NCI-H1092 treated with DMSO at 0.1 percent for 48 hours (cell line): Measurements from ENCODE around the gene DIP2A.
"Not testable (repeated sequence)": the region's sequence is repeated elsewhere in the genome, so short reads cannot be mapped to it uniquely, and the experiment has no call there.

Experiments used
- DNase-seq: peaks from one replicate; lab custom pipeline; 2025; lab: John Stamatoyannopoulos, UW

The DIP2A gene

DNA sequence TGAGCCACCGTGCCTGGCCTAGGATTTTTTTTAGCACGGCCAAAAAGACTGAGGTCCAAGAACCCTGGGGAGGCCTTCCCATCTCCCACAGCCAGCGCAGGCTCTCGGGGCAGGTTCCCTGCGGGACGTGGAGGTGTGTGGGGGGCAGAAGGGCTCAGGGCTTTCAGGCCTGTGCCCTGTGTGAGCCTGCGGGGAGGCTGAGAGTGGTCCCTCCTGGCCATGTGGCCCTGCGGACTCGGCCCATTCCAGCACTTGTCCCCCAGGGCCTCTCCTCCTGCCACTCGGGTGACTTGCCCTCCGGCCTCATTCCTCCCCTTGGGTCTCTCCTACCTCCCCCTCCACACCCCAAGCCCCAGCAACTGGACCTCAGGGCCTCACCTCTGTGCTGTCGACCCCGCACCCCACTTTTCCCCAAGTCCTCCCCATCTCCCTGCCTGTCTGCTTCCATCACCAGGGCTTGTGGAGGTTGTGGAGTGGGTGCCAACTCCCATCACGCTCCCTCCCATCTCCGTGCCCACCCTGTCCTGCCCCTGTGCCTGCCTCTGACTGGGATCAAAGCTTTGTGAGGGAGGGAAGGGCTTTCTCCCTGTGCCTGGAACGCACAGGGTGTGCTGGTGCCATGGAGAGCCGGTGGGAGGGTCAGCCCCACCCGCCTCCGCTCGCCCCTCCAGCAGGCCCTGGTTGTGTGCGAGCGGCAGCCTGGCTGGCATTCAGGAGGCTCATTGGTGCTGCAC lies 32.2 kb upstream of the DIP2A start:
- no peak for DNase-seq

DNA sequence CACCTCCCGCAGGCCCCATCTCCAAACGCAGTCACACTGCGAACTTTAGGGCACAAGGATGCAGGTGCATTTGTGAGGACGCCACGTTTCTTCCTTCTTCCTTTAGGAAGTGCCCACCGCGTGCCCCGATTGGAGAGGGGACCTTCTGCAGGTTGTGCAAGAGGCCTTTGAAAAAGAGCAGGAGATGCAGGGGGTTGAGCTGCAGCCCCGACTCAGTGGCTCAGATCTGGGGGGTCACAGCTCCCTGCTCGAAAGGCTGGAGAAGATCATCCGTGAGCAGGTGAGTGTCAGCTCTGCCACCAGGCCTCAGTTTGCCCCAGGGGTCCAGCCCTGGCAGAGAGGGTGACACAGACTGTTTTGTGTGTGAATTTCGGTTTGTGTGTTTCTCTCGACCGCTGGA lies 31.2 kb upstream of the DIP2A start:
- DNase-seq: no peak

DNA sequence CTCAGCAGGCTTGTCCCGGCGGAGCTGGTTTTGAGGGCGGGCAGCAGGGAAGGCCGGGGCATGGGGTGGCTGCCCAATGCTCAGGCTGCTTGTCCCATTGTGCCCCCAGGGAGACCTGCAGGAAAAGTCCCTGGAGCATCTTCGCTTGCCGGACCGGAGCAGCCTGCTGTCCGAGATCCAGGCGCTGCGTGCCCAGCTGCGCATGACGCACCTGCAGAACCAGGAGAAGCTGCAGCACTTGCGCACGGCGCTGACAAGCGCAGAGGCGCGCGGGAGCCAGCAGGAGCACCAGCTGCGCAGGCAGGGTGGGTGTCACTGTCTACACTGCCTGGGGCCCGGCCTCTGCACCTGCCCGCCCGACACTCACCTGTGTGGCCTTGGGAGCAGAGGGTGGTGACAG lies 30.4 kb upstream of the DIP2A start:
- DNase-seq: no peak

DNA sequence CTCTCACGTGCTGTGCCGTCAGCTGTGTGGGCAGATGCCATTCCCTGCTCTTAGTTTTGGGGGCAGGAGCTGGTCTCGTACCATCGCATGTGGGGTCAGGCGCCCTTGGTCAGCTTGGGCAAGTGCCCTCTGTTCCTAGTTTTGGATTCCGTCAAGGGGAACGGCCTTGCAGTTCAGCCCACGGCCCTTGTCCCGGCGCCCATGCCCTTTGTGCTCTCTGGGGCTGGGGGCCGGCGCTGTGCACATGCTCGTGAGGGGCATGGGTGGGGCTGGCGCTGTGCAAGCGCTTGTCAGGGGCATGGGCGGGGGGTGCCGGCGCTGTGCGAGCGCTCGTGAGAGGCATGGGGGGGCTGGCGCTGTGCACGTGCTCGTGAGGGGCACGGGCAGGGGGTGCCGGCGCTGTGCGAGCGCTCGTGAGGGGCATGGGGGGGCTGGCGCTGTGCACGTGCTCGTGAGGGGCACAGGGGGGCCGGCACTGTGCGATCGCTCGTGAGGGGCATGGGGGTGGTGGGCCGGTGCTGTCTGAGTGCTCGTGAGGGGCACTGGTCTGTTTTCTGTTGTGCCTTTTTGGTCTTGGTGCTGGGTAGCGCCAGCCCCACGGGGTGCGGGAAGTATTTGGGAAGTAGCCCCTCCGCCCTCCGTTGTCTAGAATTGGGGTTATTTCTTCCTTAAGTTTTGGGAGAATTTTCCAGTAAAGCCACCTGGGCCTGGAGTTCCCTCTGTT lies 29.5 kb upstream of the DIP2A start:
- no peak for DNase-seq

DNA sequence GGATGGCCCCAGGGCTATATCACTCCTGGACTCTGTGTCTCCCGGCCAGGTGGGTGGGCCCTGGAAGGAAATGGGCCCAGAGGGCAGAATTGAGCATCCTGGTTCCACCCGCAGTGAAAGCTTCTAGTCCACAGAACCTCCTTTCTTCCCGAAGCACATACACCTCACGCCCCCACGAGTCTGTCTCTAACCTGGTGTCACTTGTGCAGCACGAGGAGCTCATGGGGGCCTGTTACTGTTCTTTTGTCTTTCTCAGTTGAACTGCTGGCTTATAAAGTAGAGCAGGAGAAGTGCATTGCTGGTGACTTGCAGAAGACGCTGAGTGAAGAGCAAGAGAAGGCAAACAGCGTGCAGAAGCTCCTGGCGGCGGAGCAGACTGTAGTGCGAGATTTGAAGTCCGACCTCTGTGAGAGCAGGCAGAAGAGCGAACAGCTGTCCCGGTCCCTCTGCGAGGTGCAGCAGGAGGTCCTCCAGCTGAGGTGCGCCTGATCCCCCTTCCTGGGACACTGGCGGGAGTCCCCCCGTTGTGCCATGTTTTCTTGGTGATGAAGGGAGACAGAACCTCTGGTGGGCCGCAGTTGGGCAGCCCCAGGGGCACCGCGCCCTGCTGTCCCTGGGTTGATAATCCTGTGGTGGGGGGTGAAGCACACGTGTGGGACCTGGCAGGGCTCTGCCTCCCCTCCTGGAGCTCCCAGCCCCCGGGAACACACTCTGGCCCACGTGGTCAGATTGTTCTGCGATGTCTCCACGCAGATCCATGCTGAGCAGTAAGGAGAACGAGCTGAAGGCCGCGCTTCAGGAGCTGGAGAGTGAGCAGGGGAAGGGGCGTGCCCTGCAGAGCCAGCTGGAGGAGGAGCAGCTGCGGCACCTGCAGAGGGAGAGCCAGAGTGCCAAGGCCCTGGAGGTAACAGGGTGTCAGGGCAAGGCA lies 28.7 kb upstream of the DIP2A start:
- DNase-seq: no peak

DNA sequence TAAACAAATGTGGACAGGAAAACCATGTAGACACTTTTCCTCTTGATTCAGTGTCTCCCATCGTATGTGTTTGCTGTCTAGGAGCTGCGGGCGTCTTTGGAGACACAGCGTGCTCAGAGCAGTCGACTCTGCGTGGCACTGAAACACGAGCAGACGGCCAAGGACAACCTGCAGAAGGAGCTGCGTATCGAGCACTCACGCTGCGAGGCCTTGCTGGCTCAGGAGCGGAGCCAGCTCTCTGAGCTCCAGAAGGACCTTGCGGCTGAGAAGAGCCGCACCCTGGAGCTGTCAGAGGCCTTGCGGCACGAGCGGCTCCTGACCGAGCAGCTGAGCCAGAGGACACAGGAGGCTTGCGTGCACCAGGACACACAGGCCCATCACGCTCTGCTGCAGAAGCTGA lies 27.2 kb upstream of the DIP2A start:
- DNase-seq: no peak

DNA sequence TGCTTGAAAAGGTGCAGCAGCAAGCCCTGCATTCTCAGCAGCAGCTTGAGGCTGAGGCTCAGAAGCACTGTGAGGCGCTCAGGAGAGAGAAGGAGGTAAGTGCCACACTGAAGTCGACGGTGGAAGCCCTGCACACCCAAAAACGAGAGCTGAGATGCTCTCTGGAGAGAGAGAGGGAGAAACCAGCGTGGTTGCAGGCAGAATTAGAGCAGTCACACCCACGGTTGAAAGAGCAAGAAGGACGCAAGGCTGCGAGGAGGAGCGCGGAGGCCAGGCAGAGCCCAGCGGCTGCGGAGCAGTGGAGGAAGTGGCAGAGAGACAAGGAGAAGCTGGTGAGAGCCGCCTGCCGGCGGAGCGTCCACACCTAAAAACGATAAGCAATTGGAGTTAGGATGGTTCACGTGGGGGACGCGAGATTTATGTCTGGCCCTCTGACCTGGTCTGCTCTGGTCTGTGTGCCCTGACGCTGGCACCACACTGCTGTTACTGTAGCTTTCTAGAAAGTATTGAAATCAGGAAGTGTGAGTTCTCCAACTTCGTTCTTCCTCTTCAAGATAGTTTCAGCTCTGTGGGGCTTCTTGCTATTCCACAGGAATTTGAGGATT lies 26.7 kb upstream of the DIP2A start:
- DNase-seq: no peak

DNA sequence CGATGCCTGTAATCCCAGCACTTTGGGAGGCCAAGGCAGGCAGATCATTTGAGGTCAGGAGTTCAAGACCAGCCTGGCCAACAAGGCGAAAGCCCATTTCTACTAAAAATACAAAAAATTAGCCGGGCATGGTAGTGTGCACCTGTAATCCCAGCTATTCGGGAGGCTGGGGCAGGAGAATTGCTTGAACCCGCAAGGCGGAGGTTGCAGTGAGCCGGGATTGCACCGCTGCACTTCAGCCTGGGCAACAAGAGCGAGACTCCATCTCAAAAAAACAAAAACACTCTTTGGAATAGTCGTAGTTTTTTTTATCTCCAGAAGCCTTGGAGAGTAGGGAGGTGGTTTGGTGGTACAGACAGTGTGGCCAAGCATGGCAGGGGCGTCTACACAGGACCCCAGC lies 25.6 kb upstream of the DIP2A start:
- DNase-seq: not testable (repeated sequence)

DNA sequence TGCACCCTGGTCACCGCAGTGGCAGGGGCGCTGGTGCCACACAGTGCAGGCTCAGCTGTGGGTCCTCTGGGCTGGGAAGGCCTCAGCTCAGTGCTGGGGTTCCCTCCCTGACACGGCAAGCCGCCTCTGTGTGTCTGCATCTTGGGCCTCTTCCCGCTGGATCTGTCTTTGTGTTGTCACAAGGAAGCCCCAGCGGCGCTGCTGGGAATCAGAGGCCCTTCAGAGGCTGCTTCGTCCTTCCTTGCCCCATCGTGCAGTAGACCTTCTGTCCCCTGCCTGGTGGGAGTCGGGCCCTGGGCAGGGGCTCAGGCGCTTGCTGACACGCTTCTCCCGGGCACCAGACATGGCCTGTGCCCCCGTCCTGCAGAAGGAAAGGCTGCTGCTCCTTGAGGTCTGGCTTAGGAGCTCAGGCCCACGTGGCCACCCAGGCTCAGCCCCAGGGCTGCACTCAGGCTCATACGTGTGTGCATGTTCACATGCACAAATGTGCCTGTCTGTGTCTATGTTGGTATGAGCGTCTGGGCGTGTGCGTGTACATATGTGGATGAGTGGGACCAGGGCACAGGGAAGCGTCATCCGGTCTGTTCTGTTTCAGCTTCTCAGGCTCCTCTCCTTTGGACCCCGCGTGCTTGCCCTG lies 24.3 kb upstream of the DIP2A start:
- DNase-seq: no peak

DNA sequence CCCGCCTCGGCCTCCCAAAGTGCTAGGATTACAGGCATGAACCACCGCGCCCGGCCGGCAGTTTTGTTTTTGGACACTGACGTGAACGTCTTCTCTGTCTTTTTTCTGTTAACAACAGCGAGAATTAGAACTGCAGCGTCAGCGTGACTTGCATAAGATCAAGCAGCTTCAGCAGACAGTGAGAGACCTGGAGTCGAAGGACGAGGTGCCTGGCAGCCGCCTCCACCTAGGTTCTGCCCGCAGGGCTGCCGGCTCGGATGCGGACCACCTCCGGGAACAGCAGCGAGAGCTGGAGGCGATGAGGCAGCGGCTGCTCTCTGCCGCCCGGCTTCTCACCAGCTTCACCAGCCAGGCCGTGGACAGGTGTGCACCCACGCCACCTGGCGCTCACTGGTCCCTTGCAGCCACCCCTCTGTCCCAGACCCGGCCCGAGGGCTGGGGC lies 22.9 kb upstream of the DIP2A start:
- DNase-seq: no peak

DNA sequence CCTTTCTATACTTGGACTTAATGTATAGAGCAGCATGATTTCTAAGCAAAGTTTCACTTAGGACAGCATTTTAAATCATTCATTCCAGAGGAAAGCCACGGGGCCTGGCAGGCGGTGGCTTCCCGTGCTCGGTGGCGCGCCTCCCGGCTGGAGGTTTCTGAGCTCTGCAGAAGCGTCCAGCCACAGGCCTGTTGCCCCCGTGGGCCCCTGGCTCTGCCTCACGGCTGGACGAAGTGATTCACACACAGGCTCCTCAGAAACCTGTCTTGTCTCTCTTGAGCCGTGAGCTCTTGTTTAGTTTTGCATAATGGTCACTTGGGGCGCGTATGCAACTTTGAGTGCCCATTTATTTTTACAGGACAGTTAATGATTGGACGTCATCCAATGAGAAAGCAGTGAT lies 22.1 kb upstream of the DIP2A start:
- no peak for DNase-seq

DNA sequence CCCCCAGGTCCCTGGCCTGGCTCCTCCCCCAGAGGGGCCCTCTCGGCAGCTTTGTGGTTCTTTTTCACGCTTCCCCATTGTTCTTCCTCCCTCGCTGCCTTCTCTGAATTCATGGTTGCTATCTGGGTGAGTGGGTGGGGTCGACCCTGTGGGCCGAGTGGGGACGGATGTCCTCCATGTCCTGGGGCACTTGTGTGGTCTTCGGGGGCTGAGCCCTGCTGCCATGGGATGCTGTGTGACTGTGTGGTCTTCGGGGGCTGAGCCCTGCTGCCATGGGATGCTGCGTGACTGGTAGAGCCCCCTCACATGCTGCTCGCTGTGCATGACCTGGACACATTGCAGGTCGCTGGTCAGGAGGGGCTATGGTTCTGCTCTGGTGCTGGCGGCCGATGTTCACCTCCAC lies 21.6 kb upstream of the DIP2A start:
- DNase-seq: no peak

DNA sequence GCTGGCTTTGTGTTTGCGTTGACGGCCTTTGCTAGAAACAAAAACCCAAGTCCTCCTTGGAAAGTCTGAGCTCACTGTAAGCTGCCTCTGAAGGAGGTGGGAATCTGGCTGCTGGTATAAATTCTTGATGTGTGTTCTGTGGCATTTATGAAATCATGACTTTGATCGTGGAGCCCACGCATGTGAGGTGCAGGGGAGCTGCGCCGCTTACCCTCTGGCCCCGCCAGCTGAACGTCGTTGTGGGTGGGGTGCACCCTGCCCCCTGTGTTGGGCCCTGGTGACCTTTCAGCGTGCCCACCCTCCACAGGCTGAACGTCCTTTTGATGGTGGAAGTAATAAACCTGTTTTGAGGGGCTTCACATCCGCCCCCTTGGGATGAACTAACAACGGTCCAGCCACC lies 21.2 kb upstream of the DIP2A start:
- no peak for DNase-seq

DNA sequence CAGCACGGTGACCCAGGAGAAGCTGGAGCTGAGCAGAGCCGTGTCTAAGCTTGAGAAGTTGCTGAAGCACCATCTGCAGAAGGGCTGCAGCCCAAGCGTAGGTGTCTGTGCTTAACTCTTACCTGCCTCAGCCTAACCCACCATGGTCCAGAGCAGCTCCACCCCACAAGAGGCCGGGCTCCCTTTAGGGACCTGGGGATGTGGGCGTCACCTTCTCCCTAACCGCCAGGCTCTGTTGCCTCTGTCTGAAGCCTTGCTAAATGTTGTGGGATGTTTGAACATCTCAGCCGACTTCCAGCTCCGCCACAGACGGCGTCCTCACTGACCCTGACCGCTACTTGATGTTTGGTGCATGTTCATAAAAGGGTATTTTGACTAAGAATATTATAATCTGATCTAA lies 20.4 kb upstream of the DIP2A start:
- DNase-seq: no peak

DNA sequence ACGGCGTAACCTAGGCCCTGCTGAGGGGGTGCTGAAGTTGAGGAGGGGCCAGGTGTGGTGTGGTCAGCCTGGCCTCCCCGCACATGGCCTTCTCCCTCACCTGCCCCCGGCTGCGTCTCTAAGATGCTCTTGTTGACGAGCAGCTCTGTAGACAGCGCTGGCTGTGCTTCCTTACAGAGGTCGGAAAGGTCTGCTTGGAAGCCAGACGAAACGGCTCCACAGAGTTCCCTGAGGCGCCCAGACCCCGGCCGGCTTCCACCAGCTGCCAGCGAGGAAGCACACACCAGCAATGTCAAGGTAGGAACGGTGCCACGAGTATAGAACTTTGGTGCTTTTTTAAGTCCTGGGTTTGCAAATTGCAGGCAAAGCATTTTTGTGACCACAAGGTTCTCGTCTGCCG lies 18.8 kb upstream of the DIP2A start:
- DNase-seq: no peak

DNA sequence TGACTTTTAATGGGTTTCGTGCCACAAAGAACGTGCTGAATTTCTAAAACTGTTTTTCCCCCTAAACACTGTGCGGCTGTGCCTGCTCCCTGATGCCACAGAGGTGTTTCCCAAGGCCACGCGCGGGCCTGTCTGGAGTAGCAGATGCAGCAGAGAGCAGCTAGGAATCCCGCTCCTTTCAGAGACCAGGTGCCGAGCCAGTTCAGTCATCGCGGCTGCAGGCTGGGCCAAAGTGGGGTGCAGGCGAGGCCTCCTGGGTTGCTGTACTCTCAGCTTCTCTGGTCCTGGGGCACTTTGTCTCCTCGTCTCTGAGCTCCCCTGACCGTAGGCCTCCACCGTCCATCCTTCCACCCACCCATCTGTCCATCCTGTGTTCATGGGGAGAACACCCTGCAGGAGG lies 17.4 kb upstream of the DIP2A start:
- DNase-seq: no peak

DNA sequence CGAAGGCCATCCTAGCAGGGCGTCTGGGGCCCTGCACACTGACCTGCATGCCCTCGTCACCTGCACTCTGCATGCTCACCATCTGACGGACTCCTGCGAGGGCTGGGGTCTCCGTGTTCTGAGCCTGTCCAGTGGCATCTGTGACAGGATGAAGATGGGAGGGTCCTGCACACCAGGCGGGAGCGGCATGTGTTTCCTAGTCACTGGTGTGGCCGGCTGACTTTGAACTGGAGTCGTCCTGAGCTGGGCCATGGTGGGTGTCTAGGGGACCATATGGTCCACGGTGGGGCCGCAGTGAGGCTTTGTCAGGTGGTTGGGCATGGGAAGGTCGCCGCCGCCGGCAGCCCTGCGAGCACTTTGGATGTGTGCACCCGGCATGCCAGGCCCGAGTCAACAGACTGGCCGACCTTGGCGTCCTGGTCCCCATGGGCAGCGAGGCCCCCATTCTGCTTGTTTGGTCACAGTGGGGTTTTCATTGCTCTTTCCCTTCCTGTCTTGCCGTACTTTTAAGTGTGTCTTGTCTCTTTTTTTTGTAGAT lies 16.7 kb upstream of the DIP2A start:
- no peak for DNase-seq

DNA sequence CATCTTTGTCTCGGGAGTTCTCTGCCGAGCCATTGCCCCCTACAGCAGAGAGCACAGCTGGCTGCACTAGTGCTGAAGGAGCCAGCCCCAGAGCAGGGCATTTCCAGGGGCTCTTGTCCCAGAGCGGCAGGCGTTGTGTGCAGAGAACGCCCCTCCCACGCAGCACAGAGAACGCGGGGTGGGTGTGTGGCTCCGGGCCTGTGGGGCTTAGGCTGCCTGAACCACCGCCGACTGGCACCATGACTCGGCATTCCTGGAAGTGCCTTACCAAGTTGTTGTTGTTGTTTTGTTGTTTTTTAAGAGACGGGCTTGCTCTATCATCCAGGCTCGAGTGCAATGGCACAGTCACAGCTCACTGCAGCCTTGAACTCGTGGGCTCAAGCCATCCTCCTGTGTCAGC lies 15.8 kb upstream of the DIP2A start:
- DNase-seq: no peak

DNA sequence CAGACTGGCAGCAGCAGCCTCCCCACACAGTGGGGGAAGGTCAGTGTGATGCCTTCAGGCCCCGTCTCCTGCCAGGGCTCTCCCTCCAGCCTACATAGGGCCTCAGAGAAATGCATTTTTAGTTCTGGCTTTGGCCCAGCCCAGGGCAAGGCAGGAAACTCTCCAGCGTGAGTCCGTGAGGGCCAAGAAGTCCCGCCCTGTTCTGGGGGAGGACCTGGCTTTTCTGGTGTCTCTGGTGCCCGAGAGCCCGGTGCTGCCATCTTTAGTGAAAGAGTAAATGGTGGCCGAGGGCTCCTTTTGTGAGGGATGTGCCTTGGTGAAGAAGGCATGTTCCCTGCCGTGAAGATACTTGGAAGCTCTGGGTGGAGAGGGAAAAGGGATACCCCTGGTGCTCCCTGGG lies 14.8 kb upstream of the DIP2A start:
- no peak for DNase-seq

DNA sequence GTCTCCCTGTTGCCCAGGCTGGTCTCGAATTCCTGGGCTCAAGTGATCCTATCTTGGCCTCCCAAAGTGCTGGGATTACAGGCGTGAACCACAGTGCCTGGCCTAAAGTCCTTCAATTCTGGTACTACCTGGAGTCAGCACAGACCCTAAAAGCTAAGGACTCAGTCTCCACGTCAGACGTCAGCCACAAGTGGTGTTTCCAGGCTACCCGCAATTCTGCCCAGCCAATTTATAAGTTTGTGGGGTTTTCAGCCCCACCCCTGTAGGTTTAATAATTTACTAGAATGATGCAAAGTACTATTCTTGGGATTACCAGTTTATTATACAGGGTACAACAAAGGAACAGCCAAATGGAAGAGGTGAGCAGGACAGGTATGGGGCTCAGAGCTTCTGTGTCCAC lies 10.6 kb upstream of the DIP2A start:
- DNase-seq: no peak

DNA sequence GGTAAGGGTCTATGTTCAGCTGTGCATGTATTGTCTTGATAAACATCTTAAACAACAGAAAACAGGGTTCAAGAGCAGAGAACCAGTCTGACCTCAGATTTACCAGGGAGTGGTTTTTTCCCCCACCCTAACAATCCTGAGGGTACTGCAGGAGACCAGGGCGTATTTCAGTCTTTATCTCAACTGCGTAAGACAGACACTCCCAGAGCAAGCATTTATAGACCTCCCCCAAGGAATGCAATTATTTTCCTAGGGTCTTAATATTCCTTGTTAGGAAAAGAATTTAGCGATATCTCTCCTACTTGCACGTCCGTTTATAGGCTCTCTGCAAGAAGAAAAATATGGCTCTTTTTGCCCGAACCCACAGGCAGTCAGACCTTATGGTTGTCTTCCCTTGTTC lies 9.8 kb upstream of the DIP2A start:
- DNase-seq: not testable (repeated sequence)

DNA sequence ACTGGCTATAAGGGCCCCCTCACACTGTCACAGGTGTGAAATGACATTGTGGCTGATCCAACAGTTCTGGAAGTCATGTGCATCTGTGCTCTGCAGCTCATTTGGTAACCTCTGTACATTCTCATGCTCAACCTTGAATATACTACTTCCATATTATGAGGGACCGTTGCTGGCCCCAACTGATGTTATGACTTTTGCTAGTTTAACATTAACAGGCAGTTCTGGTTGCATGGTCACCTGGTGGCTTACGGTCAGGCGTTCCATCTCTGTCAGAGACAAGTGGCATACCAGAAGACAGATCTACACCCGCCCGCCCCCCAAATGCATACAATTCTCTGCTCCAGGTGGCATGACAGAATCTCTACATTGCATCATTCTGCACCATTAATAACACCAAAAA lies 6.0 kb upstream of the DIP2A start:
- DNase-seq: no peak
